GM18861 (cell line): ENCODE data around the gene ENC1.

Experiments
- ATAC-seq: cut with Tn5 transposase; IDR thresholded peaks from one replicate; pipeline ENCODE4 v1.9.1; 2021; ENCODE audit not compliant: unreplicated experiment

The ENC1 gene

DNA sequence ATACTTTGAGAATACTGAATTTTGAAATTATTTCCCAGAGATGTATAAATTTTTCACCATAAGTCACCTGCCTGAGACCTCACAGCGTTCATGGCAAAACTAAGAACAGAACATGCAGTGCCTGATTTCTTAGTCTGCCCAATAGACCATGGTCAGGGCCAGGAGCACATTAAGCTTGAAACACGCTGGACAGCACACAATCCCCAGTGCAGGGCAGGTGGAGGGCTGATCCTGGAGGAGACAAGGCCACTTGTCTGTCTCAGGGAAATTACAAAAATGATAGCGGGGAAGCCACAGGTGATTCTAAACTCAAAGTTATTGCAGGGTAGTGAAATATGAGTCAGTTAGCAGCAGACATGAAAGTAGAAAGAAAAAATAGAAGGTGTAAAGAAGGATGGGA, 18.6 kb upstream of the ENC1 start:
- no peak for ATAC-seq

GRCh38 chr5:74657165-74657564, 16.6 kb upstream of the ENC1 start:
- ATAC-seq: no peak

- no peak for ATAC-seq
Observed at GRCh38 chr5:74655716-74656115, 15.2 kb upstream of the ENC1 start.

GRCh38 chr5:74655206-74655605, 14.7 kb upstream of the ENC1 start:
- ATAC-seq: no peak

DNA sequence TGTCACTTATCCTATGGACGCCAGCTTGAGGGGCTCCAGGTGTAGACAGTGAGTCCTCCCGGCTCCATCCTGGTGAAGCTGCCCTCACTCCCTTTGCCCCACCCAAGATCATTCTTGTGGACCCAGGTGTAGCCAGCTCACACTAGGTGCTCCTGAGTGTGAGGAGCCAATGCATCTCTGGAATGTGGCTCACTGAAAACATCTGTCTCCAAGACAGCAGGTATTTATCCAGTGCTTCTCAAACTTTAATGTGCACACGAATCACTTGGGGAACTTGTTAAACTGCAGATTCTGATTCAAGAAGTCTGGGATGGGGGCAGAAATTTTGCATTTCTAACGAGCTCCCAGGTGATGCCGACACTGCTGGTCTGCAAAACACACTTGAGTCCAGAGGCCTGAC, 13.5 kb upstream of the ENC1 start:
- ATAC-seq: no peak

GRCh38 chr5:74652576-74652975, 12.0 kb upstream of the ENC1 start:
- no peak for ATAC-seq

- ATAC-seq: no peak
Observed at GRCh38 chr5:74651710-74652109, 11.2 kb upstream of the ENC1 start.

DNA sequence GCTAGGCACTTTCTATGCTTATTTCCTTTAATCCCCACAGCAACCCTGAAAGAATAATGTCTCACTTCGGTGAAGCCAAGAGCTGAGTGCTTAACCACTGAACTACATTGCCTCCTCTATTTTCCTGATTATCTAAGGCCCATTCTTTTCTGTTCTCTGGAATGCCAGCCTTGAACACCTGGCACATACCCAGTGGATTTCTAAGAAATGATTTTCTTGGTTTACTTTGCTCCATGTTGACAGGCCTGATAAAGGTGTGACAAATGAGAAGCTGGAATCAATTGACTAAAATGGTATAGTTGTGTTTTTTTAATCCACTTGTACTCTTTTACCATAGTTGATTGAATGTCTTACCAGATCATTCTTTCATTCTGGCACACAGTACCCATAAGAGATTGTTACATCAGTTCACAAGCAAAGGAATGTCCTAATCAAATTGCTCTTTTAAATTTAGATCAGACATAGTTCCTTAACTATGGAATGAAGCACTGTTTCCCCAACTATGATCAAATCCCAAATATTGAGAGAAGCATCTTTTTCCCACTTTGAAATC, 9.0 kb upstream of the ENC1 start:
- no peak for ATAC-seq

DNA sequence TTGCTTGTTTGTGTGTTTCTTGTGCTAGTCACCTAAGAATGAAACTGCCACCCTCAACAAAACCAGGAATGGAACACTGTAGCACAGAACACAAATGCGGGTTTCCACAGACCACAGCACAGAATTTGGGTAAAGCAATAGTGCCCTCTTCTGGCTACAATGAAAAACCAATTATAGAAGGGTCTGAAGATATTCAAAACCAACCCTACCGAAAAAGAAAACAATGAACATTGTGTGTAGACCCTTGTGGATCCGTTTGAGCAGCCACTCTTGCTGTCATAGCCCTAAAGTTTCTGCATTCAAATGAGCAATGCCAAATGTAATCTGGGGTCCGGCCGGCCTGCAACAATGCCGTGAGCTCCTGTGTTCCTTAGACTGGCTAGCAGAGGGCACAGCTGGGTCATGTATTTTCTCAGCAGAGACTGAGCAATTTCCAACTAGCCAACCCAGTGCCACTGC, 8.3 kb upstream of the ENC1 start:
- ATAC-seq: peak; percentile 49

DNA sequence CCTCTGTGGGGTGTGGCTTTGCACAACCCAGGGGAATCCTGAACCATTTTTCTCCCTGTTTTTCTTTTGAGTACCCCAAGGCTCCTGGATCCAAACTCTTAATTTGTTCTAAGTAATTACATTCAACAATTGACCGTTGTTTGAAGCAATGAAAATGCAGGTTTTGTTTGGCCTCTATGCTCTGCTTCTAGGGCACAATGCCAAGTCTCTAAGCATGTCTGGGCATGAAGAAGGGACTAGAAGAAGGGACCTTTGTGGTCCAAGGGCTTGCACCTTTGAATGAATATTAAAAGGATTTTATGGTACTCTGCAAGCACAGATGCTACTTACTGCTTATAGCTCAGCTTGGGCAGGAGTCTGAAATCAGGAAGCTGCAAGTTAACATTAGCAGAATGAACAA, 6.6 kb upstream of the ENC1 start:
- no peak for ATAC-seq

- ATAC-seq: no peak
Observed at GRCh38 chr5:74643111-74643562, 2.6 kb upstream of the ENC1 start.

- no peak for ATAC-seq
Observed at GRCh38 chr5:74642543-74642863, 2.0 kb upstream of the ENC1 start.

DNA sequence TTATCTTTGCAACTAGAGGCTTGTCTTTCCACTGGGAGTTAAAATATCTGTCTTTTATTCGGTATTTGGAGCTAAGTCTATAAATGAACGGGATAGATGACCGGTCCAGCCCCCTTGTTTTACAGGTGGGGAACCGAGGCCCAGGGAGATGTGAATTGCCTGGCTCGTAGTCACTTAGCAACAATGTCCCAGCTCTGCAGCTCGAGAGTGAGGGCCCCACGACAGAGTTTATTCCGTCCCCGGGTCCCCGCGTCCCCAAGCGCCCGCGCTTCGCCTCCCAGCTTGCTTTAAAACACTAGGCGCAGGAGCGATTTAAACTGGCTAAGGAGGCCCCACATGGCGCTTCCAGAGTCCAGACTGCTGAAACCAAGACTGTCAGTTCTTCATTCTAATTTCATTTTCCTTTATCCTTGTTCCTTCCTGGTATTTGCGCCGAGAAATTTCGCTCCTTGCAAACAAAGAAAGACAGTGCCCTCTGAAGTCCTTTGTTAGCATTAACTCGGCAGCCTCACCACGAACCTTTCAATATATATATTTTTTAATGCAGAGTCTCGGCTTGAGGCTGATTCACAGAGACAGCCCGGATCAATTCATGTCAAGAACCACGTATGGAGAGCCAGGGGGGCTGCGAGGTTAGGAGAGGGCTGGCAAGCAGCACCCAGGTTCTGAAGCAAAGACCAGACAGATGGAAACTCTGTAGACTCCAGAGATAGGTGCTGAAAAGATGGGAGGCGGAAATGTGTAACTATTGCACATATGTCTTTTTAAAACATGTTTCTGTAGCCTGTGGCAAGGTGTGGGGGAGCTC, 1.4 kb upstream of the ENC1 start:
- ATAC-seq: no peak

- no peak for ATAC-seq
Observed at GRCh38 chr5:74640954-74641734, 616 bp upstream of the ENC1 start.

DNA sequence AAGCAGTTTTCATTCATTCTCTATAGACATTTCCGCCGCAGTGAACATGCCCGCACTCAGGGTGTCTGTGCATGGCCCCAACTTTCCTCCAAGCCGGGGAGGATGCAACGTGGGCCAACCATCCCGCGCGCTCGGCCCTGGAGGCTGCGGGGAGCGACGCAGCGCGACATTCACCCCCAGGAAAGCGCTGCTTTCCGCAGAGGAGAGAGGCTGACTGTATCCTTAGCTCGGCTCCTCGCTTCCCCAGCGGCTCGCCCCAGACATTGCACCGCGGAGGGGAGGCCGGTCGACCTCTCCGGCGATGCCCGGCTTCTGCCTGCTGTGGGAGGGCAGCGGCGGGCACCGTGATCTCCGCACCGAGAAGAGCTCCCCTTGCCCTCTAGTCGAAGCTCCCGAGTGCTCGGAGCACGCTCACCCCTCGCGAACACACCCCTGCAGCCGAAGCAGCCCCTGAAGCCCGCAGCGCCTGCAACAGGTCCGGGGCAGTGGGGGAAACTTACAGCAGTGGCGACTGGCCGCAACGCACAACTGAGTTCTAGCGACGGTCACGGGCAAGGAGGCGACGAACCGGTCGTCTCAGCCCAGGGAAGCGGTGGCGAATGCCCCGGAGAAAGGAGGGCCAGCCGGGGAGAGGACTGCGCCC, 600 bp downstream of the ENC1 start:
- ATAC-seq: peak; percentile 2

GRCh38 chr5:74638970-74639806, 1.3 kb downstream of the ENC1 start:
- ATAC-seq: peak; percentile 50

DNA sequence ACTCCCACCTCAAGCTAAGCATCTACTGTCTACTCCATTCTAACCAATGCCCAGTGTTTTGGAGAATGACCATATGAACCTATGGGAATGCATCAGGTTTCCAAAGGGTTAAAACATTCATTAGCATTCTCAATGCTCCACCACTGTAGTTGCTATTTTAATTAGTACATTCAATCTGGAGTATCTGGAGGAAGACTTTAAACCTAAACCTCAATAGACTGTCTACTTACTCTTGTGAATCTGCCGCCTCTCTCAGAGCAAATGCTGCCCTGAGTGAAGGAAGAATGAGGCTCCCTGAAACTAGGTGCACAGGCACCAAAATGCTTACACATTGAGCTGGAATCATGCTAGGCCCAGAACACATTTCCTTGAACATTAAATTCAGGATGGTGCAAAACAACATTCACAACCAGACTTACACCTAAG, 2.0 kb downstream of the ENC1 start:
- no peak for ATAC-seq

- ATAC-seq: no peak
Observed at GRCh38 chr5:74636552-74636951, 4.0 kb downstream of the ENC1 start.

- ATAC-seq: no peak
Observed at GRCh38 chr5:74636149-74636548, 4.4 kb downstream of the ENC1 start.

DNA sequence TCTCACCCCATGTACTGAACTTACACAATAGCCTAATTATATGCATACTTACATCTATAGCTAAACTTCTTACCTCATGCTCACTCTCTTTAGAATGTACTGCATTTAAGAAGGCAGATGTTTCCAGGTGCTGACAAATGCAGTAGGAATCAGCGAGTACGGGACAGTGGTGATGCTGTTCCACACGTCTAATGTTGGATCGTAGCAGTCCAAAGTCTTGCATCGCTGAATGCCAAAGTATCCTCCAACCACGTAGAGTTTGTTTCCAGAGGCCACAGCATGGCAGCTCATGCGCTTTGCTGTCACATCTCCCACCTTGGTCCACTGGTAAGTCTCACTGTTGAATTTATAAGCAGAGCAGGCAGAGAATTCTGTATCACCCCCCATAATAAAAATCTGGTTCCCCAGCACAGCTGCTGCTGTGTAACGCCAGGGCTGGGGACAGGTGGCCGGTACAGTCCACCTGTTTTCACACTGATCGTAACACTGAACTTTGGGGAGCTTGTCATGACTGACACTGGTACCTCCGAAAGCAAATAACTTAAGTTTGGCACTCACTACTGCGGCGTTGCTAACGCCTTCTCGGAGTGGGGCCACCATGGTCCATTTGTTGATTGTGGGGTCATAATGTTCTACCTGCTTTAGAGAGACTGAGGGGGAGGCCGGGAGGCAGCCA, 5.8 kb downstream of the ENC1 start:
- no peak for ATAC-seq
